ENCODE data around the gene HSPB9. TPM values are rescaled to one million over a fixed set of nuclear protein-coding genes. Genes with fewer than 3 reads are reported as not detected.

The HSPB9 gene
- total RNA-seq, 2 experiments from 2014 or later: 0.18 to 0.33 TPM

DNA sequence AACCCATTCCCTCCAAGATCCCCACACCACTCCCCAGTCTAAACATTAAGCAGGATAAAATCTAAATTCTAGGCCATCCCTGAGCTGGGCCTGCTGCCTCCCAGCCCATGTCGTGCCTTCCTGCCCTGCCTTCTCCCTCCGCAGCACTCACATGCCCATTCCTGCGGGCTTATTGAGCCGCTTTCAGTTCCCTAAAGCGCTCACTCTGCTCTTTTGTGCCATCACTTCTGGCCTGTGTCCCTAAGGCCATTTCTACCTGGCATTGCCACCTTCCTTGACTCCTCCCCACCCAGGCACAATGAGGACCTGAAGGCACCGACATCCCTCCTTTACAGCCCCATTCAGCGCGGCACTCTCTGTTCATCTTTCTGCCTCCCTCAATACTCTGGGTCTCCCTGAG lies 45.2 kb downstream of the HSPB9 start:
- Mint-ChIP-seq H3K36me3 (no peaks in the 10 kb centered on the region), H3K4me1 (no peaks in the 10 kb centered on the region), H3K27ac (no peak overlapping the region), H3K9me3 (no peaks in the 10 kb centered on the region), H3K27me3 (no peaks in the 10 kb centered on the region), H3K4me3 (no peak overlapping the region)
- DNase-seq: no peak

DNA sequence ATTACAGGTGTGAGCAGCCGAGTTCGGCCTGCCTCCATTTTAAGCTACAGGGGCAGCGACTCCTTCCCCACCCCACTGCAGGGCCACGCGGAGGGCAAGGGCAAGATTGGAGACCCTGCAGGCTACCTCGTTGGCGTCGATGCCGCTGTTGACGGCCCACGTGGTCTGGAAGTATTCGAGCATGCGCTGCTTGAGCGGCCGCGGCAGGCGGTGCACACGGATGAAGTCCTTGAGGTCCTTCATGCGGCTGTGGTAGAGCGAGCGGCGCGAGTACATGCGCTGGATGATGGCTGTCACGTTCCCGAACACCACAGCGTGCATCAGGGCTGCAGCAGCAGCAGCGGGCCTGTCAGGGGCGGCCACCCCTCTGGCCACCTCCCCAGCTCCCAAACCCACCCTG lies 46.7 kb downstream of the HSPB9 start:
- no peaks in the 10 kb centered on the region for H3K9me3 Mint-ChIP-seq
- no peaks in the 10 kb centered on the region for H3K4me1 Mint-ChIP-seq
- H3K27ac Mint-ChIP-seq: no peak overlapping the region
- H3K4me3 Mint-ChIP-seq: no peak overlapping the region
- H3K36me3 Mint-ChIP-seq: no peaks in the 10 kb centered on the region
- DNase-seq: no peak
- H3K27me3 Mint-ChIP-seq: no peaks in the 10 kb centered on the region

DNA sequence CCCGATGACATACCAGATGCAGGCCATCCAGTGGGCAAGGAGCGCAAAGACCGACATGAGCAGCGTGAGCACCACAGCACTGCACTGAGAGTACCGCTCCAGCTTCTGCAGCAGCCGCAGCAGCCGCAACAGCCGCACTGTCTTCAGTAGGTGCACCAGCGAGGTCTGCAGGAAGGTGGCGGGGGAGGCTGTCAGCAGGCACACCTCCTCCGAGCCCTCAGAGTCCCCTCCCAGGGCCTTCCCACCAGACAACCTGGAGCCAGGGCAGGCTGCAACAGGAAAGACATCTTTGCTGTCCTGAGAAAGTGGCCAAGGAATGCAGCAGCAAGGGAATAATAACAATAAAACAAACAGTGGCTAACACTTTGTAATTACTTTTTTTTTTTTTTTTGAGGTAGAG lies 49.2 kb downstream of the HSPB9 start:
- DNase-seq: no peak
- no peaks in the 10 kb centered on the region for H3K4me1 Mint-ChIP-seq
- no peaks in the 10 kb centered on the region for H3K27me3 Mint-ChIP-seq
- no peaks in the 10 kb centered on the region for H3K36me3 Mint-ChIP-seq
- no peak overlapping the region for H3K27ac Mint-ChIP-seq
- no peaks in the 10 kb centered on the region for H3K9me3 Mint-ChIP-seq
- H3K4me3 Mint-ChIP-seq: no peak overlapping the region

Other genes starting within 250 kb of the HSPB9 start
- 100 to 1,000 TPM; 197 to 202 TPM for gene ACLY, start 203.9 kb upstream of the HSPB9 start, total RNA-seq
- gene ODAD4, start 192.2 kb upstream of the HSPB9 start, total RNA-seq: under 1 TPM; 0.58 to 0.84 TPM
- gene CNP, start 156.0 kb upstream of the HSPB9 start, total RNA-seq: 10 to 100 TPM; 64.9 to 66.6 TPM
- gene DNAJC7, start 105.4 kb upstream of the HSPB9 start, total RNA-seq: 100 to 1,000 TPM; 103 to 106 TPM
- 10 to 100 TPM; 20.3 to 25.0 TPM for gene NKIRAS2, start 102.7 kb upstream of the HSPB9 start, total RNA-seq
- gene C17orf113, start 72.2 kb upstream of the HSPB9 start, total RNA-seq: under 1 TPM; 0.23 to 0.40 TPM
- 1 to 10 TPM in 1 of 2 experiments, under 1 TPM in 1; 0.92 to 1.2 TPM for gene ZNF385C, start 24.3 kb upstream of the HSPB9 start, total RNA-seq
- 10 to 100 TPM; 23.5 to 24.9 TPM for gene DHX58, start 10.1 kb upstream of the HSPB9 start, total RNA-seq
- gene KAT2A, start 1.4 kb upstream of the HSPB9 start, total RNA-seq: 10 to 100 TPM; 49.1 to 51.6 TPM
- 10 to 100 TPM; 44.4 to 48.9 TPM for gene RAB5C, start 32.2 kb downstream of the HSPB9 start, total RNA-seq
- under 1 TPM; 0.39 to 0.44 TPM for gene KCNH4, start 58.3 kb downstream of the HSPB9 start, total RNA-seq
- not detected for gene HCRT, start 62.6 kb downstream of the HSPB9 start, total RNA-seq
- 10 to 100 TPM; 13.6 to 14.6 TPM for gene GHDC, start 71.7 kb downstream of the HSPB9 start, total RNA-seq
- 10 to 100 TPM; 60.7 to 68.6 TPM for gene STAT5B, start 153.6 kb downstream of the HSPB9 start, total RNA-seq
- gene STAT5A, start 165.7 kb downstream of the HSPB9 start, total RNA-seq: 100 to 1,000 TPM; 116 to 121 TPM

Data from activated naive CD8-positive, alpha-beta T cell treated with anti-CD3 and anti-CD28 coated beads for 36 hours (primary cell).